GM21825 (cell line): ENCODE measurements around the gene LAD1.

Experiments
- ATAC-seq: cut with Tn5 transposase; IDR thresholded peaks from one replicate; pipeline ENCODE4 v1.9.1; 2021; ENCODE audit warnings: mild to moderate bottlenecking, moderate library complexity; ENCODE audit not compliant: unreplicated experiment

LAD1 gene

DNA sequence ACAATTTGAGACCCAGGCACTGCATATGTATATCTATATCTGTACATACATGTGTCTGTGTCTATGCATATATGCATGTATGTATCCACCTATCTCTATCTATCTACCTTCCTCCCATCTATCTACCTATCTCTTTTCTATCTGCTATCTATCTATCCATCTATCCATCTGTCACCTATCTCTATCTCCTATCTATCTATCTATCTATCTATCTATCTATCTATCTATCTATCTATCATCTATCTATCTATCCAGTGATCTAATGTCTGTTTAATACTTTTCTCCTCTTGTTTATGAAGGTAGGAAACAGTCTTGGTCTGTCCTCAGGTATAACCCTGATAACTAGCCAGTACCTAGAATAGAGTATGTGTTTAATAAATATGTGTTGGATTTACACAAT is 47.5 kb downstream of the LAD1 start:
- ATAC-seq: no peak

DNA sequence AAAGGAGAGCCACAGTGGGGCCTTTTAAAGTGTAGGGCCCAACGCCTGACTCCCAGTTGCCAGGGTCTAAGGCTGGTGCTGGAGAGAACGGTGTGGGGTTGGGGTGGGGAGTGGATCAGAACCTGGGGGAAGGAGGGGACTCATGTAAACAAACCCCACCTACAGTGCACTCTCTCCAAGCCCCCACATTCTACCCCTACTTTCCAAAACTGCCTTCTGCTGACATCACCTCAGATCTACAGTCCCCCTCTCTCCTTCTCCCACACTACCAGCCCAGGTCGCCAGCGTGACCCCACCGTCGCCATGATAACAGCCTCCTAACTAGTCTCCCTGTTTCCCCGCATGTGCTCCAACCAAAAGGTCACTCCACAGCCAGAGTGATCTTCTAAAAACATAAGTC is 48.2 kb downstream of the LAD1 start:
- no peak for ATAC-seq

DNA sequence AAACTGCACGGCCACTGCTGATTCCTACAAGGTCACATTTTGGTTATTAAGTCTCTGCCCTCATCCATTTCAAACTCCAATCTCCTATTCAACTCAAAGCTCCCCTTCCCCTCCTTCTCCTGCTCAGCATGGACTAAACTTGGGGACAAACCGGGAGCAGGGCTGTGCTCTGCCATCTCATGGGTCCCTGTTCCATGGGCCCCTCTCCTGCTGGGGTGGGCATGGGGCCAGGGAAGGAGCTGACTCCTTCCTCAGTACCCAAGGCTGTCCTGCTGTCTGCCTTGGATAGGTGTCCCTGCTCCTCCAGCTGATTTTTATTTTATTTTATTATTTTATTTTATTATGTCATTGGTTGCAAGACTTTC is 48.8 kb downstream of the LAD1 start:
- no peak for ATAC-seq

DNA sequence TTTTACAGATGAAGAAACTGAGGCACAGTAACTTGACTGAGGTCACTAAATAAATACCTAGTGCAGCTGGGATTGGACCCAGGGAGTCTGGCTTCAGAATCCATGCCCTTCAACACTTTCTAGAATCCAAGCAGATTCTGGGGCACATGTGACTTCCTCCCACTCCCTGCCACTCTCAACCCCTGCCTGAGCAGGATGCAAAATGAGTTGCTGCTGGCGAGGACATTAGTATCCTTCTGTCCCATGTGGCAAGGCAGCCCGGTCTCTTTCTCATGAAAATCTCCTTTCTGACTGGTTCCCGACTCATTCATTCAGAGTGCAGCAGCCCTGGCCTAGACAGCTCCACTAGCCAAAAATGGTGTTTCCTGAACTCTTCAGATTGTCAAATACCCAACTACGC is 50.0 kb downstream of the LAD1 start:
- no peak for ATAC-seq

DNA sequence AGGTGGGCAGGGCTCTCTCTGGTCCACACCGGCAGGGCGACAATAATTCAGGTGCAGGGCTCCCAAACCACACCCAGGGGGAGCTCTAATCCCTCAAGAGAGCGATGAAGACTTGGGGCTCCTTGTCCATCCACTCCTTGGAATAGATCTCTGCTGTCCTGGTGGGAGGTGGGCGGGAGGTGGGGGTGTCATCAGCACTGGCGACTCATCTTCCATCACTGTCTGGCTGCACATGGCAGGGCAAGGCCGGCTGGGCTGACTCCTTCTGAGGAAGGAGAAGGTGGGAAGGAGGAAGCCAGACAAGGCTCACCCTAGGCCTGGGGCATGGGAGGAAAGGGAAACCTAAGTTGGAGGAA is 50.9 kb downstream of the LAD1 start:
- no peak for ATAC-seq

DNA sequence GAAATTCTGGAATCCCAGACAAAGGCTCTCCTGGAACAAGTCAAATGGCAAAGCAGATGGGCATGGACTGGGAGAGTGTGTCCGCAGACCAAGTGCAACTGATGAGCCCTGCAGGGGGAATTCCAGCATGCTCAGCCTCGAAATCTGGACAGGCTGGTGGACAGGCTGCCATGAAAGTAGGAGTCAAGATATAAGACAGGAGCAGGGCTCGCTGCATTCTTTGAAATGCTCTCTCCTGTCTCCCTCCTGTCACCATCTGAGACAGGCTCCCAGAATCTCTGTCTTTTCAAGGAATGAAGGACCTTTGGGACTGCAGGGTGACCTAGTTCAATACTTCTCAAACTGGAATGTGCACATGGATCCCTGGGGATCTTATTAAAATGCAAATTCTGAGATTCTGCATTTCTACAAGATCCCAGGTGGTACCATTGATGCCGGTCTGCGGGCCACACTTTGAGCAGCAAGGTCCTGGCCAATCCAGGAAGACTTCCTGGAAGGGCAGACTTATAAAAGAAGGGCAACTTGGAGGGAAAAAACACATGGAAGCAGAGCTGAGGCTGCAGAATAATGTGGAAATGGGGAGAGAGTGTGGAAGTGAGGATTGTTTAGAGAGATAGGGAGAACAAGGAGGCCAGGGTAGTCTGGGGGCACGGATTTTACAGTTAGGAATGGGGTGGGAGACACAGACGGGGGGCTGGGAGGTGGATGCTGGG is 51.5 kb downstream of the LAD1 start:
- no peak for ATAC-seq

DNA sequence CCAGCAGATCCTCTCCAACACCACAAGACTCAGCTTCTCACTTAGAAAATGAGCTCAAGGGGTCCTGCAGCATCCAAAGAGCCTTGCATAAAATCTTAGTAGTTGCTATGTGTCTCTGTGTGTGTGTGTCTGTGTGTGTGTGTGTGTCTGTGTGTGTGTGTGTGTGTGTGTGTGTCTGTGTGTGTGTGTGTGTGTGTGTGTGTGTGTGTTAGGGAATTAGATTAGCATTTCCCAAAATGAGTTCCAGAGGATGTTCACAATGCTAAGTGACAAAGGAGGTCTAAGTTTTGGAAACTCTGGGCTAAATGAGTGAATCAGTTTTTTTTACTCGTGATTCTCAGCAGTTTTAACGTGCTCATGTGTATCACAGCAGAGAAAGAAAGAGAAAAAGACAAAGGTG is 52.1 kb downstream of the LAD1 start:
- ATAC-seq: no peak

DNA sequence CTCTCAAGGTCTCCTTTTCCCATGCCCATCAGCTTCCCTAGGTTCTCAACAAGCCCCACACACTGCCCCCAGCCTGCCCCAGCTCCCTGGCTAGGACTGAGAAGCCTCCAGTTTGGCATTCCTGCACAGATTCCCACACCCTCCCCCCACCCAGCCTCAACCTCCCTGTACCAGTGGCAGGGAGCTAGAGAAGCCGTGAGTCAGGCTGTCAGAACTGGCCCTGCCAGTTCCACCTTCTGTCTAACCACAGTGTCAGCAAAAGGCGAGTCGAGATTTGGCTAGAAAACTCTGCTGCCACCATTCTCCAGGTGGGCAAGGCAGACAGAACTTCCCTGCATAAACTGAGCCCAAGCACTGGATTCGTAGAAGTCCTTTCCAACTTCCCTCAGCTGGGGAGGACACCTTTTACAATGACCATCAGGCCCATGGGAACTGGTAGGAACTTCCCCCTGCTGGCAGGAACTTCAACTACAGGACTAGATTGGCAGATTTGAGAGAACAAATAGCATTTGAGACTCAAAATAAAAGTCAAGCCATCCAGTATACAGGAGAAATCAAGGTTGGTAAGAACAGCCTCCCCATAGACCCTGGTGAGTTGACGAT is 52.7 kb downstream of the LAD1 start:
- ATAC-seq: no peak

DNA sequence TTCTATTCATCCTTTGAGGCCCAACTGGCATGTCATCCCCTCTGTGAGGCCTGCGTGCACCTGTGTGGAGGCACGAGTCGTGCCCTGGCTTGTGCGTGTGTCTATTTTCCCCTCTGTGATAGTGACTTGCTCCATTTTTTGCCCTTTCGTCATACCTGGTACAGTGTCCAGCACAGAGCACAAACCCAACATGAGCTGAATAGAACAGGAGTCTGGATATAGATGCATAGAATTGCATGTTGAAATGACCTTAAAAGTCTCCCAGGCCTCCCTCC is 54.1 kb downstream of the LAD1 start:
- ATAC-seq: no peak

DNA sequence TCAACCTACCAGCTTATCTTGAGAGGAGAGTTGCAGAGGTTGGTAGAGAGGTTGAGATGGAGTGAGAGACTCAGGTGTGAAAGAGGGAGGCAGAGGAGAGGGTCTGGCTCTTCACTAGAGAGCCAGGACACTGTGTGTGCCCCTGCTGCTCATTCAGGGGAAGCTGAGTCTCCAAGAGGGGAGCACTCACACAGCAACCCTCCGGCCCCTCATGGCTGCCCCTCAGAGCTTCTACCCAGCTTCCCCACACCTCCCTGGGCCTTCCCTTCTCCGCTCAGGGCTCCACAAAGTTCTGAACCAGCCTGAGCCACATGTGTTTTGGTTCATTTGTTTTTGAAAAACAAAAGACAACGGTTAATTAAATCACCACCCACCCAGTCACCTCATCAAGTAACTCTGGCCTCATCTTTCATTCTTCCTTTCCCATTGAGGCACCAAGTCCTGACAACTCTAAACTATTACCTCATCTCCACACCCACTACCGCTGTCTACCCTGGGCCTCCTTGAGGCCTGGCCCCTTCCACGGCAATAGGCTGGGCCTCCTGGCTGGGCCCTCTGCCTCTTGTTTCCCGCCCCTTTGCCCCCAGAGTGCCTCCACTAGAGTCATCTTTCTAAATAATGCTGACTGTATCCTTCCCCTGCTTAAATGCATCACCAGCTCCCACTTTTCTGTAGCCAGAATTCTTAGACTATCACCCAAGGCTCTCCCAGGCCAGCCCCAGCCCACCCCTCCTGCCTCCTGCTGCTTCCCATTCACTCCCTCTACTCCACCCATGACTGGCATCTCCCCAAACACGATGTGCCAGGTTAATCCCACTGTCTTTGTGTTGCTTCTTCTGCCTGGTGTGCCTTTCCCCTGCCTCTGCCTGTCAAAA is 54.7 kb downstream of the LAD1 start:
- no peak for ATAC-seq

DNA sequence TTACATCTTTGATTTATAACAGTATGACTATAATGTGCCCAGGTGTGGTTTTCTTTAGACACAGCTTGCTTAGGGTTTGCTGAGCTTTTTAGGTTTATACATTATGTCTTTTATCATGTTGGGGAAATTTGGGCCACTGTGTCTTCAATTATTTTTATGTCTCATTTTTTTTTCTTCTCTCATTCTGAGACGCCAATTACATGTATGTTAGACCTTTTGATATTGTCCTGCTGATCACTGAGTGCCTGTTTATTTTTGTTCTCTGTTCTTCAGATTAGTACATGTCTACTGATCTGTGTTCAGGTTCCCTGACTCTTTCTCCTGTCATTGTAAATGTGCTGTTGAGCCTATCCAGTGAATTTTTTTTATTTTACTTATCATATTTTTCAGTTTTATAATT is 57.7 kb downstream of the LAD1 start:
- no peak for ATAC-seq

DNA sequence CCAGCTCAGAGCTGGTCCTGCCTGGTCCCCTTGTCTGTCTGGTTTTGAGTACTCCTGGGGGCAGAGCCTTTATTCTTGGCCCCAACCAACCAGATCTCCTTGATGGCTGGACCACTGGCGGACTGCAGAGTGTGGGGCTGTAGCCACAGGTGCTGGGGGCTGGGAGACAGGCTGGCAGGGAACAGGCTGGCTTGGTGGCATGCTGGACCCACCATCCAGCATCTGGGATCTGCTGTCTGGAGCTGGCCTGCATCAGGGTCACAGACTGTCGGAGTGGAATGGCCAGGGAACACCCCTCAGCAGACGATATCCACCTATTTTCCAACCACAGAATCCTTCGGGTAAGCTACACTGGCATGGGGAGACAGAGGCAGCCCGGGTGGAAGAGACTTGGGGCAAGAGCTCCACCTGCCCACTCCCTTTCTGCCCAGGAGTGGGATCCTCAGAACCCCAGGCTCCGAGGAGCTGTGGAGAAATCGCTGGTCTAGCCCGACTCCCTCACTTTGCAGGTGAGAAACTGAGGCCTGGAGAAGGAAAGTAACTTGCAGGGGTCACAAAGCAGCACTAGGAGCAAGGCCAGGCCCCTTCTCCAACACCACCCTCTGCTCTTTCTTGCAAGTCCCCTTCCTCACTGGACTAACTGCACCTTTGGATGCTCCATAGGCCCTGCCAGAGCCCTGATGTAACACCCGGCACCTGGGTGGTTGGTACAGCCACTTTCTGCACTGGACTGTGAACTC is 62.2 kb downstream of the LAD1 start:
- no peak for ATAC-seq

DNA sequence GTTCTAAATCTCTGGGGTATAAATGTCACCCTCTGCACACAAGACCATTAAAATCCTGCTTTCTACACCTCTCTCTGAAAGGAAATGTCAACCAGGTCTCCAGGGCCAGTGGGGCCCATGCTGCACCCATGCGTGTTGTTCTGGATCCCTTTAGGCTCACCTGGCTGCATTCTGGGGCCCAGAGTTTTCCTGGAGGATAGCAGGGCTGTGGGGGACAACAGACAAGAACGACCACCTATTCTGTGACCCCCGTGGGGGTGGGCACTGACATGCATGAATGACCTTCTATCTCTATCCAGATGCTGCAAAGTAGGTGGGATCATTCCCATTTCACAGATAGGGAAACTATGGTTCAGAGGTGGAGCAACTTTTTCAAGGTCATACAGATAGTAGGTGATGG is 63.2 kb downstream of the LAD1 start:
- no peak for ATAC-seq

DNA sequence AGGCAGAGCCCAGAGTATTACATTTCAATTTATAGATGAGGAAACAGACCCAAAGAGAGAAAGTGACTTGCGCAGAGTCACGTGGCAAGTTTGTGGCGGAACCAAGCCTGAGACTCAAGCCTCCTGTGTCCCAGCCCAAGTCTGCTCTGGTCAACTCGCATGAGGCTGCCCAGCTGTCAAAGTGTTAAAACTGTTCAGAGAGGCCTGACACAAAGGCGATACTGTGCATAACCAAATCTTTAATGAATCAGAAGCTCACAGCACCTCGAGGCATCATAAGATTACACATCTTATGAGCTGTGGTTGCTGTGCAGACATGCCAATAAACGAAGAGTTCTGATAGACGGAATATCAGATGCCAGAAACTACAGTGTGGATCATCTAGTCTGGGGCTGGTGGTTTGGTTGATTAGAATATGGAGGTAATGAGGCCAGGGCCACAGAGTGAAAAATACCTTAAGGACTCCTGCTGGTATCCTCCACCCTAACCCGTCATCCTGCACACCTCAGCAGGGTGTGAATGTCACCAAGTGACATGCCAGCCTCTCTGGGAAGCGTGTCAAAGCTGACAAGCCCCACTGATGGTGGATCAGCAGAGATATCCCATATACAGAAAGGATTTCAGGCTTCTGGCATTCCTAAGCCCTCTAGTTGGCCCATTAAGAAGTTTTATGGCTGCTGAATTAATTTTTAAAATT is 63.8 kb downstream of the LAD1 start:
- no peak for ATAC-seq

DNA sequence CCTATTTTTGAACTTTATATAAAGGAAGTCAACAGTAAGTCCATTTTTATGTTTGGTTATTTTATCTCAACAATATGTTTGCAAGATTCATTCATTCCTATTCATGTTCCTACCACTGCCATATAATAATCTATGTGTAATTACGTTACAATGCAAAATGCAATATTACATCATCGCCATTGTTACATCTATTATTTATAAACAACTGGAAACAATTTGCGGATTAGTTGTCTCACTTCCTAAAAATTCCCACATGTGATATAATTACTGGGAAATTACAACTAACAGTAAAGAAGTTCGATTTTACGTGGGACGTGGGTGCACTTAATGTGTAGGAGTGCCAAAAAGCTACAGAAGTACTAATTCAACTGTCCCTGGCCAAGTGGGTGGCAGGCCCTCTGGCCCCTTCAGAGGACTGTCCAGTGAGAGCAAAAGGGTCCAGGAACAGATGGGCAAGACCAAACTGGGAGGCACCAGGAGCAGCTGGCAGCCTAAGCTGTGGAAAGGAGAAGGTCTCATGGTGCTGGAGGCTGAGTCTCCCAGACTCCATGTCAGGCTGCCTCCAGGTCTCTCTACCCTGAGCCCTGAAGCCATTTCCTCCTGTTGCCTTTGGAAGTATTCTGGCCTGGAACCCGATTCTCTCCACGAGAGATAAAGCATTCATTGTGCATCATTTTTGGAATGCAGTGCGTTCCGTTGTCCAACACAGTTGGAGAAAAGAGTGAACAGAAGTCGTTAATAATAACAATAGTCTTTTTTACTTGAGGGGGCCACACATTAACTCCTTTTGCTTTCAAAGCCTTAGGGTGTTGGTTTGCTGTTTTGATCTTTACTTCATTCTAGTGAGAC is 64.6 kb downstream of the LAD1 start:
- ATAC-seq: no peak

DNA sequence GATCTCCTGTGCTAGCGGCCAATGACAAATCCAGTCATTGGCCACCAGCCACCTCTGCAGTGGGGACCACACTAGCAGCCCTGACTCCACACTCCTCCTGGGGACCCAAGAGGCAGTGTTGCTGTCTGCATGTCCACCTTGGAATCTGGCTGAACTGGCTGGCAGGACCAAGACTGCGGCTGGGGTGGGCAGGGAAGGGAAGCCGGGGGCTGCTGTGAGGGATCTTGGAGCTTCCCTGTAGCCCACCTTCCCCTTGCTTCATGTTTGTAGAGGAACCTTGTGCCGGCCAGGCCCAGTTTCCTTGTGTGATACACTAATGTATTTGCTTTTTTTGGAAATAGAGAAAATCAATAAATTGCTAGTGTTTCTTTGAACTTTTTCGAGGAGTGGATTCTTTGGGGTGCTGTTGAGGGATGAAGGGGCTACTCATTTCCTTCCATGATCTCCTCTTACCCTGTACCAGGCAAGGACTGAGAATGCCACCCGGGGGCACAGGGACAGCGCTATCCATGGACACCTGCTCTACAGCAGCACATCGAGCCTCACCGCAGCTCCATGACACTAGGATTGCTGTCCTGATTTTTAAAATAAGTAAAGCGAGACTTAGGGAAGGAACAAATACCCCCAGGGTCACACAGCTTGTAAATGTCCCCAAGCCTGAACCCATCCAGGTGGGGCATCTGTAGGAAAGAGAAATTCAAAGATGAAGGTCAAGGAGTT is 66.3 kb downstream of the LAD1 start:
- no peak for ATAC-seq

DNA sequence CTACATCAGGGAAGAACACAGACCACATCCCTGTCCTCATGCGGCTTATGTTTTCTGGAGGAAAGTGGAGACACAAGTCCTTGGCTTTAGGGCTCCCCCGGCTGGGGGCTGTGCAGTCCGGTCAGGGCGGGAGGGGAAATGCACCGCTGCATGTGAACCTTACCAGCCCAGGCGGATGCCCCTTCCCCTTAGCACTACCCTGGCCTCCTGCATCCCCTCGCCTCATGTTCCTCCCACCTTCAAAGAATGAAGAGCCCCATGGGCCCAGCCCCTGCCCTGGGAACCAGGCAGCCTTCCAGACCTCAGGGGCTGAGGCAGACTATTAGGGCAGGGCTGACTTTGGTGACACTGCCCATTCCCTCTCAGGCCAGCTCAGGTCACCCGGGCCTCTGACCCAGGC is 67.1 kb downstream of the LAD1 start:
- no peak for ATAC-seq

DNA sequence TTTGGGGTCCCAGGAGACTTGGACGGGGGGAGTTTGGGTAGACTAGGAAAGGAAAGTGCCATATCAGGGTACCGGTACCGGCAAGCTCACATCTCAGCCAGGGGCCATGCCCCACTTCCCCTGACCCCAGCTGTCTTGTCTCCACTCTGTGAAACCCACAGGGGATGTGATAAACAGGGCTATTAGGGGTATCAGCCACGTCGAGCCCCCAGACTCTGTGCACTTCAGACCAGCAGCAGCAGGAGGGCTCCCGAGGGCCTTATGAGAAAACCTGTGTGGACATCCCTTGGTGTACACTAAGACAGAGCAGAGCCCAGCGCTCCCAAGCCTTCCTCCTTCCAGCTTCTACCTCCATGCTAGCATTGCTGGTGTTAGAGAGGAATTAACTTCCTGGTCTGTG is 68.0 kb downstream of the LAD1 start:
- no peak for ATAC-seq
